SH-SY5Y (cell line): ENCODE measurements around the gene SEL1L3.

ENCODE experiments used
- GATA2 ChIP-seq: IDR thresholded peaks from 2 replicates; pipeline ENCODE4 v1.6.1; 2011; ENCODE audit warnings: mild to moderate bottlenecking, low read depth, low read length
- GATA3 ChIP-seq: IDR thresholded peaks from 2 replicates; pipeline ENCODE4 v1.6.1; 2011; ENCODE audit warnings: low read depth, mild to moderate bottlenecking, low read length, moderate library complexity

DNA sequence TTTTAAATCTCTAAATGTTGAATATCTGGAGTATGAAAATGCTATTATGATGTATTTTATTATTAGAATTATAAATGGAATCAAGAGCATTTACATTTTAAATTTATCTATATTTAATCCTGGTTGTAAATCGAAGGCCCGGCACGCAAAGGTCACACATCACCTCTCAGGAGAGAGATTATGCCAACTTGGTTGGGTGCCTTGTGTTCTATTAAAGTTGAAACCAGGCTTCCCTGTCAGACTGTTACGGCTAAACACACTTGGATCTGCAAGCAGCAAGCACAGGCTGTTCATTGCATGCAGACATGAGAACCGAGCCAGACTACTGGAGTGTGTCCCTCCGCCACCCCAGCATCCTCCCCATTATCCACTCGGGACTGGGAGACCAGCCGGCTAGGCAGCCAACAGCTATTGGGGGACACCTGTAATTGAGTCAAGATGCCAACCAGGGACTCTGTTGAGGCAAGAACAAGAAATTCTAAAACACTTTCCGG is 16.4 kb upstream of the SEL1L3 start:
- TF ChIP-seq GATA2 (no peak), GATA3 (no peak)
